HTR-8/SVneo (cell line): Measurements from ENCODE around the gene CXADR.

ENCODE experiments used
- DNase-seq: peaks from one replicate; pipeline ENCODE4 v3.0.0; 2011; ENCODE audit warnings: low spot score, mixed read lengths; ENCODE audit not compliant: insufficient read length
- FAIRE-seq: peaks from 2 replicates; lab custom pipeline; 2011; peaks lifted over from hg19 to GRCh38; lab: Jason Lieb, UNC

The CXADR gene

GRCh38 chr21:17539323-17539722 lies 26.5 kb downstream of the CXADR start:
- FAIRE-seq: no peak
- no peak for DNase-seq

DNA sequence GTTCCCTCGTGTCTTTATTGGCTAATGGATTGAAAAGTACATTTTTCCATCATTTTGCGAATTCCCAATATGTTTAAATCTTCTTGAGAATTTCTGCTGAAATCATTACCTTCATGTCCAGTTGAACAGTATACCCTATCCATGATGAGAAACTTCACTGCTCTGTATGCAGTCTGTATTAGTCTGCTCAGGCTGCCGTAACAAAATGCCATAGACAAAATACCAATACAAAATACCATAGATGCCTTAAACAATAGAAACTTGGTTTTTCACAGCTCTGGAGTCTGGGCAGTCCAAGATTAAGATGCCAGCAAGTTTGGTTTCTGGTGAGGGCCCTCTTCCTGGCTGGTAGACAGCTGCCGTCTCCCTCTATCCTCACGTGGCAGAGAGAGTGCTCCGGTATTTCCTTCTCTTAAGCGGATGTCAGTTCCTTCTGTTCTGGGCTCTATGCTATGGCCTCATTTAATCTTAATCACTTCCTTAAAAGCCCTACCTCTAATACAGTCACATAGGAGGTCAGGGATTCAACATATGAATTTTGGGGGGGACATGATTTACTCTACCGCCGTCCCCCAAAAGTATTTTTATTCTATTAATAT lies 27.0 kb downstream of the CXADR start:
- DNase-seq: no peak
- no peak for FAIRE-seq

GRCh38 chr21:17540530-17540929 lies 27.7 kb downstream of the CXADR start:
- DNase-seq (no peak), FAIRE-seq (no peak)

- no peak for DNase-seq
- no peak for FAIRE-seq
Measured at GRCh38 chr21:17542371-17543011, 29.6 kb downstream of the CXADR start.

- no peak for FAIRE-seq
- no peak for DNase-seq
Measured at GRCh38 chr21:17545007-17545406, 32.2 kb downstream of the CXADR start.

GRCh38 chr21:17548262-17548661 lies 35.4 kb downstream of the CXADR start:
- FAIRE-seq: no peak
- no peak for DNase-seq

DNA sequence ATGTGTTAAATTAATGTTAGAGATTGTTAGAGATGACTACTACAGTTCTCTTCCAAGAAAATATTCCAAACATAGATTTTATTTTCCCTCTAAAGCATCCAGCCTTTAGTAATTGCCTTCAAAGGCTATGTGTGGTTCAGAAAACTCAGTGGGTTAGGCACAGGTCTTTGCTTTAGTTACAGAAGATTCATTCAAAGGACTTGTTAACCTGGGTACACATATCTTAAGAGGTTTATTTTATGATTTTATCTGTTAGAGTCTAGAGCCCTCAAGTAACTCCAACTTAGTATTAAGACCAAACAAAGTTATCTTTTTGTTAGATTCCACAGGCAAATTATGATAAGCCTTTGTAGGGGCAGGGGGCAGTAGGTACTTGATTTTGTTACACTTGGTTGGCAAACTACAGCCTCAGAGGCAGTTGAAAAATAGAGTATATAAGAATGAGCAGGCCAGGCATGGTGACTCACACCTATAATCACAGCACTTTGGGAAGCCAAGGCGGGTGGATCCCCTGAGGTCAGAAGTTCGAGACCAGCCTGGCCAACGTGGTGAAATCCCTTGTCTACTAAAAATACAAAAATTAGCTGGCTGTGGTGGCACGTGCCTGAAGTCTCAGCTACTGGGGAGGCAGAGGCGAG lies 37.9 kb downstream of the CXADR start:
- FAIRE-seq: no peak
- DNase-seq: no peak

DNA sequence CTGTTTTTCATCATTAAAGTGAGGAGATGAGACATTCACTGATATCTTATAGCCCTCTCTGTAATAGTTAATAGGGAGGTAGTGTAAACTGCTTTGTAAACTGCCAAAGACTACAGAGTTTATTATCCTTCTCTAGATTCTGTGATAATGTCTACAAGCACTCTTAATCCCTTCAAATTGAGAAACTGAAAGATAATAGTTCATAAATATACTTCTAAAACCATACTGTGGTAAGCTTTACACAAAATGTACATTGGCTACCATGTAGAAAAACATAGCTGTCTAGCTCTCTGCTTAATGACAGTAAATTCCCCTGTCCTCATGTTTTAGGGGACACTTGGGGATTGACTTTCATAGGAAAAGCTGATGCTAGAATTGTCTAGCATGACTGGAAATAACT lies 39.6 kb downstream of the CXADR start:
- DNase-seq (no peak), FAIRE-seq (no peak)

DNA sequence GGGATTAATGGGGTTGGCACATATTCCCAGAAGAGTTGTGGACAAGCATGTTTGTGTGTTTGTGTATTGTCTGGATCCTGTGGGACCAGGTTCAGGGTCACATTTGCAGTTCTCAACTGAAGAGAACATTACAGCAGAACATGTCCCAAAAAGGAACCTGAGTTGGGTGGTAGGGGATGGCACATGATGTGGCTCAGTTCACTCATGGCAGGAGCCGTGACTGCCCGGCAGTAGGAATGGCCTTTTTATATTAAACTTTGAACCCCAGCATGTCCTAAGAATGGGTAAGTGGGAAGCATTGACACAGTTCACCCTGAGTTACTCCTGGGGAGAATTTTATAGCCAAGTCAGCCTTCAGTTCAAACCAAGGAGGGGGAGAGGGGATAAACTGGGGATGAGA lies 41.3 kb downstream of the CXADR start:
- DNase-seq: no peak
- no peak for FAIRE-seq

- DNase-seq (peak; percentile 24), FAIRE-seq (peak; percentile 42)
Measured at GRCh38 chr21:17554679-17555465, 42.0 kb downstream of the CXADR start.

DNA sequence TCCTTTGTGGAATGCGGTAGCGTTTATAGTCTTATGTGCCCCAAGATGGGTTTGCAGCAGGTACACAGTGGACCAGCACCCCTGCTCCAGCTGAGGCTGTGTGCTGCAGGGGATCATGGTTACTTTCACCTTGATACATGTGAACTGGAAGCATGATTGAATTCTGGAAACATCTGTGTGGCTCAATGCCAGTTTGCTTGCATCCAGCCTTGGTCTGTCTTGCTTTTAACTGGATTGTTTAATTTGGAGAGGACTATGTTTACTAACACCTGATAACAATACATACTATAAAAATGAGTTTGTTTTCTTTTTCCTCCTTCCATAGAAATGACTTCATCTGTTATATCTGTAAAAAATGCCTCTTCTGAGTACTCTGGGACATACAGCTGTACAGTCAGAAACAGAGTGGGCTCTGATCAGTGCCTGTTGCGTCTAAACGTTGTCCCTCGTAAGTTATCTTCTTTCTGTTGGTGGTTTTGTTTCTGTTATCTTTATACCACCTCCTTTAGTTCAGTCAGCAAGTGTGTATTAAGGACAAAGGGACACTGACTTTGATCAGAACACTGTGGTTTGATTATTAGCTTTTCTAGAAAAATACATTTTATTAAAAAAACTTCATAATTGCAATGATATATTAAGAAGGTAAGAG lies 47.7 kb downstream of the CXADR start:
- FAIRE-seq: no peak
- DNase-seq: no peak

GRCh38 chr21:17570786-17571185 lies 57.9 kb downstream of the CXADR start:
- no peak for DNase-seq
- FAIRE-seq: no peak

GRCh38 chr21:17572431-17572830 lies 59.6 kb downstream of the CXADR start:
- FAIRE-seq: no peak
- no peak for DNase-seq

DNA sequence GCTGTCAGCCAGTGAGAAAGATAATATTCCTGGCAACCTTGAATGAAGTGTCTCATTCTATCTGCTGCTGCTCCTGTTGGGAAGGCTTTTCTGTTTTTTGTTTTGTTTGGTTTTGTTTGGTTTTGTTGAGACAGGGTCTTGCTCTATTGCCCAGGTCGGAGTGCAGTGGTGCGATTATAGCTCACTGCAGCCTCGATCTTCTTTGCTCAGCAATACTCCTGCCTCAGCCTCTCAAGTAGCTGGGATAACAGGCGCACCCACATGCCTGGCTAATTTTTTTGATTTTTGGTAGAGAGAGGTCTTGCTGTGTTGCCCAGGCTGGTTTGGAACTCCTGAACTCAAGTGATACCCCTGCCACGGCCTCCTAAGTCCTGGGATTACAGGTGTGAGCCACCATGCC lies 62.2 kb downstream of the CXADR start:
- DNase-seq (no peak), FAIRE-seq (no peak)

GRCh38 chr21:17576080-17576835 lies 63.4 kb downstream of the CXADR start:
- FAIRE-seq (no peak), DNase-seq (no peak)

- no peak for FAIRE-seq
- no peak for DNase-seq
Measured at GRCh38 chr21:17577701-17578100, 64.9 kb downstream of the CXADR start.

DNA sequence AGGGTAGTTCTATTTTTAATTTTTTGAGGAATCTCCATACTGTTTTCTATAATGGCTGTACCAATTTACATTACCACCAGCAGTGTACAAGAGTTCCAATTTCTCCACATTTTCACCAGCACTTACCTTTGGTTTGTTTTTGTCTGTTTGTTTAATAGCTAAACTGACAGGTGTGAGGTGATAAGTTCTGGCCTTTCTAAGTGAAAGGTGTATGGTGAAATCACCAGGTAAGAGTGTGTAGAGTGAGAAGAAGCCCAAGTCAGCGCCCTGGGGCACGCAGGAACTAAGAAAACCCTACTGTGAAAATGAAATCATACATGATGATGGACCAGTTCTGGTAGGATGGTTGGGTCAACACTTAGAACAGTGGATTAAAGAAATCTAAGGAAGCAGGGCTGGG lies 65.3 kb downstream of the CXADR start:
- DNase-seq (no peak), FAIRE-seq (no peak)

- DNase-seq (no peak), FAIRE-seq (no peak)
Measured at GRCh38 chr21:17578876-17579275, 66.0 kb downstream of the CXADR start.

GRCh38 chr21:17580319-17580718 lies 67.5 kb downstream of the CXADR start:
- no peak for FAIRE-seq
- DNase-seq: no peak

DNA sequence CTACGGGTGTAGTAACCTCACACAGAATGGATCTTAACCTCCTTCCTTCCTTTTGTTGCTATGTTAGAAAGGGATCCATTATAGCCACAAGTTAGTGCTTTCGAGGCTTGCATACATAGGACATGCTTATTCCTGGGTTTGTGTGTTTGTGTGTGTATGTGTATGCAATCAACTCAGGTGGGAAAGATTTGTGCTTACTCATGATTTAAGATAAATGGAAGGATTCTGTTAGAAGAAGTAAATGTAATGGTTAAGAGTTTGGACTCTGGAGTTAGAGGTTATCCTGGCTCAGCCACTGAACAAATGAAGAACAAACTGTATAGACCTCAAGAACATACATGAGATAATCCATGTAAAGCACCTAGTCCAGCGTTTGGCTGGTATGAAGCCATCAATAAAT lies 71.1 kb downstream of the CXADR start:
- DNase-seq (no peak), FAIRE-seq (no peak)
